HG03108 (cell line): ENCODE measurements around the gene DIAPH1.
A peak's percentile ranks its signal among the peaks of the same experiment; 100 is the strongest.
"Not testable (repeated sequence)": the region's sequence is repeated elsewhere in the genome, so short reads cannot be mapped to it uniquely, and the experiment has no call there.

Source experiments
- ATAC-seq: cut with Tn5 transposase; IDR thresholded peaks from one replicate; pipeline ENCODE4 v1.9.1; 2021; ENCODE audit warnings: moderate library complexity; ENCODE audit not compliant: unreplicated experiment

The DIAPH1 gene

GRCh38 chr5:141613344-141613743, 5.5 kb downstream of the DIAPH1 start:
- no peak for ATAC-seq

GRCh38 chr5:141611289-141611688, 7.5 kb downstream of the DIAPH1 start:
- no peak for ATAC-seq

- ATAC-seq, result not testable (repeated sequence)
These were observed 8.9 kb downstream of the DIAPH1 start for GRCh38 chr5:141609921-141610320.

- ATAC-seq, result no peak
These were observed 9.8 kb downstream of the DIAPH1 start for GRCh38 chr5:141609044-141609443.

GRCh38 chr5:141608557-141608956, 10.2 kb downstream of the DIAPH1 start:
- ATAC-seq, result no peak

GRCh38 chr5:141608046-141608445, 10.8 kb downstream of the DIAPH1 start:
- ATAC-seq, result no peak

GRCh38 chr5:141605523-141606277, 13.1 kb downstream of the DIAPH1 start:
- peak; percentile 88 for ATAC-seq

GRCh38 chr5:141603923-141604717, 14.7 kb downstream of the DIAPH1 start:
- no peak for ATAC-seq

- no peak for ATAC-seq
These were observed 16.2 kb downstream of the DIAPH1 start for GRCh38 chr5:141602606-141603005.

GRCh38 chr5:141598391-141599345, 20.1 kb downstream of the DIAPH1 start:
- no peak for ATAC-seq

GRCh38 chr5:141597814-141598213, 21.0 kb downstream of the DIAPH1 start:
- no peak for ATAC-seq

GRCh38 chr5:141597394-141597793, 21.4 kb downstream of the DIAPH1 start:
- no peak for ATAC-seq

- no peak for ATAC-seq
These were observed 21.9 kb downstream of the DIAPH1 start for GRCh38 chr5:141596867-141597266.

GRCh38 chr5:141590127-141590526, 28.7 kb downstream of the DIAPH1 start:
- no peak for ATAC-seq

GRCh38 chr5:141586246-141586645, 32.6 kb downstream of the DIAPH1 start:
- ATAC-seq, result no peak

- no peak for ATAC-seq
These were observed 33.2 kb downstream of the DIAPH1 start for GRCh38 chr5:141585594-141585993.

- no peak for ATAC-seq
These were observed 44.7 kb downstream of the DIAPH1 start for GRCh38 chr5:141574122-141574510.

- ATAC-seq, result no peak
These were observed 45.2 kb downstream of the DIAPH1 start for GRCh38 chr5:141573489-141574121.

- no peak for ATAC-seq
These were observed 48.1 kb downstream of the DIAPH1 start for GRCh38 chr5:141570655-141571054.

GRCh38 chr5:141567513-141568117, 51.2 kb downstream of the DIAPH1 start:
- no peak for ATAC-seq
